ENCODE results near the gene CMTR1.

CMTR1 gene

GRCh38 chr6:37511910-37512399, 78.9 kb downstream of the CMTR1 start:
- peaks cover 54% of the 10 kb centered on the region for H3K27me3 Mint-ChIP-seq
- H3K27ac Mint-ChIP-seq: no peak overlapping the region
- H3K36me3 Mint-ChIP-seq (ENCODE audit: low read depth): no peaks in the 10 kb centered on the region
- intact Hi-C loops (cut with micrococcal nuclease): no loop called here
- H3K9me3 Mint-ChIP-seq: no peaks in the 10 kb centered on the region
- no peak overlapping the region for H3K4me3 Mint-ChIP-seq
- peaks cover 13% of the 10 kb centered on the region for H3K4me1 Mint-ChIP-seq (ENCODE audit: low read depth)

GRCh38 chr6:37512400-37513011, 79.5 kb downstream of the CMTR1 start:
- intact Hi-C loops (cut with micrococcal nuclease): no loop called here
- Mint-ChIP-seq H3K4me1 (ENCODE audit: low read depth) (peaks cover 19% of the 10 kb centered on the region), H3K9me3 (no peaks in the 10 kb centered on the region), H3K27ac (no peak overlapping the region), H3K36me3 (ENCODE audit: low read depth) (no peaks in the 10 kb centered on the region), H3K27me3 (peaks cover 59% of the 10 kb centered on the region), H3K4me3 (no peak overlapping the region)

DNA sequence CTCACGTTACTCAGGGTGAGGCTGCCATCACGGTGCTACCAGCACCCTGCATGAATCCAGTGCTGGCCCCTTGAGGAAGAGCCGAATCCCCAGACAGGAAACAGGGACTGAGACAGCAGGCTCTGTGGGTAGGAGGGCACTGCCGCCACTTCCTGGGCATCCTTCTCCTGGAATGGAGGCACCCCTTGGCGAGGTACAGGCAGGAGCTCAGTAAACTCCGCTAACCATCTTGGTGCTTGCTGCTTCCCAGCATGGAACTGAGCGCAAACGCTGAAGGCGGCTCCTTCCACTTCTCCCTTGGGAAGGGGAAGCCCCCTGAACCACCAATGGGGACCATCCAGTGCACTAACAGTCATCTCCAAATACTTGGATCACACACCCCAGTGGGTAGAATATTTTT, 80.1 kb downstream of the CMTR1 start:
- Mint-ChIP-seq H3K4me1 (ENCODE audit: low read depth) (peaks cover 21% of the 10 kb centered on the region), H3K9me3 (no peaks in the 10 kb centered on the region), H3K36me3 (ENCODE audit: low read depth) (no peaks in the 10 kb centered on the region), H3K4me3 (no peak overlapping the region), H3K27ac (no peak overlapping the region), H3K27me3 (peaks cover 62% of the 10 kb centered on the region)
- intact Hi-C loops (cut with micrococcal nuclease): no loop called here

DNA sequence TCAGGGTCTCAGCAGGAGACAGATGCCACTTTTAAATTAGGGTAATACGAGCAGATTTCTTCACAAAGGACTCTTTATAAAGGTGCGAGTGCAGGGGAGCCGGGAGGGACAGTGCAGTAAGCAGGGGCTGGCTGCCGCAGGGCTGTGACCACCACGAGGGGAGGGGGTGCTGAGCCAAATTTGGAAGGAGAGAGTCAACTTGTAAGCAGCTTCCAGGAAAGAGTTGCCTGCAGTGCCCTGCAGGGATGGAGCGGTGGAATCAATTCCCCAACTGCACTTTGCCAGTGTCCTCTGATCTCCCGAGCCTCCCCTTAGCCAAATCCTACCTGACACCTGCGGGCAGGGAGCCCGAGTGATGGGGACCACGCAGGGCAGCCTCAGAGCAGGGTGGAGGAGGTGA, 80.6 kb downstream of the CMTR1 start:
- H3K9me3 Mint-ChIP-seq: no peaks in the 10 kb centered on the region
- peaks cover 21% of the 10 kb centered on the region for H3K4me1 Mint-ChIP-seq (ENCODE audit: low read depth)
- H3K4me3 Mint-ChIP-seq: no peak overlapping the region
- intact Hi-C loops (cut with micrococcal nuclease): no loop called here
- peaks cover 64% of the 10 kb centered on the region for H3K27me3 Mint-ChIP-seq
- H3K27ac Mint-ChIP-seq: no peak overlapping the region
- no peaks in the 10 kb centered on the region for H3K36me3 Mint-ChIP-seq (ENCODE audit: low read depth)

DNA sequence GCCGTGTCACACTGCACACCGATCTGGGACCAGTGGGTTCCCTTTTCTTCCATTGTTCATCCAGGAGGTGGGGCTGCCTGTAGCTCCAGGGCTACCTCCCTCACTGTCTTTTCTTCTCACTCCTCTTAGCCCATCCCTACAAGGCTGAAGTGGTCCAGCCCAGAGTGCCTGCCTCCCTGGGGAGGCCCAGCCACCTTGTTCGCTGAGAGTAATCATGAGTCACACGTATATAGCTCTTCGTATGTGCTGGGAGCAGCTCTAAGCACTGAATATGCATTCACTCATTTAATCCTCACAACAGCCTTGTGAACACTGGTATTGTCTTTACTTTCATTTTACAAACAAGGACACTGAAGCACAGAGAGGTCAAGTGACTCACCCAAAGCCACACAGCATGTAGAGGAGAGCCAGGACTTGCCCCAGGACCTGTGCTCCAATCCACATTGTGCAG, 81.3 kb downstream of the CMTR1 start:
- H3K36me3 Mint-ChIP-seq (ENCODE audit: low read depth): no peaks in the 10 kb centered on the region
- no peak overlapping the region for H3K27ac Mint-ChIP-seq
- no peak overlapping the region for H3K4me3 Mint-ChIP-seq
- intact Hi-C loops (cut with micrococcal nuclease): no loop called here
- no peaks in the 10 kb centered on the region for H3K9me3 Mint-ChIP-seq
- H3K27me3 Mint-ChIP-seq: peaks cover 70% of the 10 kb centered on the region
- peaks cover 21% of the 10 kb centered on the region for H3K4me1 Mint-ChIP-seq (ENCODE audit: low read depth)

DNA sequence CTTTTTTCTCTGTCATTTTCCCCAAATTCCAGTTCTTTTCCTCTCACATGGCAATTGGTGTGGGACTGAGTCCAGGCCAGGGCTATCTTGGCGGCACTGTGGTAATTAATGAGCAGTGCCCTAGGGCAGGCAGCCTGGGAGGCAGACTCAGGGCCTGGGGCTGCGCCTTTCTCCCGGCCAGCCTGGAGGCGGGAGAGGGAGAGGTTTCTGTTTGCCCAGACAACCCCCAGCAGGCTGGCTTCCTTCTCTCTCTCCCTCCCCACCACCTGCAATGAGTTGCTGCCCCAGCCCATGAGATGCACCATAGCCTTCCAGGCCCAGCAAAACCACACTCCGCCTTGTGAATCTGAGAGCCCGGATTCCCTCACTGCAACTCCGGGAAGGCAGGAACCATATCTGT, 81.8 kb downstream of the CMTR1 start:
- H3K36me3 Mint-ChIP-seq (ENCODE audit: low read depth): no peaks in the 10 kb centered on the region
- intact Hi-C loops (cut with micrococcal nuclease): no loop called here
- peaks cover 21% of the 10 kb centered on the region for H3K4me1 Mint-ChIP-seq (ENCODE audit: low read depth)
- H3K27ac Mint-ChIP-seq: no peak overlapping the region
- H3K27me3 Mint-ChIP-seq: peaks cover 70% of the 10 kb centered on the region
- H3K9me3 Mint-ChIP-seq: no peaks in the 10 kb centered on the region
- H3K4me3 Mint-ChIP-seq: no peak overlapping the region

DNA sequence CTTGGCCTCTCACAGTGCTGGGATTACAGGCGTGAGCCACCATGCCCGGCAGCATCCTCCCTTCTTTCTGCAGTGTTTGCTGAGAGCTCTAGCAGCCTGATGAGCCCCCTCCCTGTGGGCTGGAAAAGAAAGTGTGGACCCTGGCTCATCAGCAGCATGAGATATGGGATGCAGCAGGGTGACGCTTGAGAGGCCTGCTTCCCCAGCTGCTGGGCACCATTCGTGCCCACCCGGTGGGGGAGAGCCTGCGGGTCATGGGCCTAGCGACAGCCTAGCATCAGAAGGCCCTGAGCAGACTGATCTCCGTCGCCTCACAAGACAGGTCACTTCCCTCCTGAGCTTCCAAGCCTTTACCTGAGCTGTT, 82.7 kb downstream of the CMTR1 start:
- H3K9me3 Mint-ChIP-seq: no peaks in the 10 kb centered on the region
- H3K36me3 Mint-ChIP-seq (ENCODE audit: low read depth): no peaks in the 10 kb centered on the region
- H3K4me1 Mint-ChIP-seq (ENCODE audit: low read depth): peaks cover 21% of the 10 kb centered on the region
- intact Hi-C loops (cut with micrococcal nuclease): no loop called here
- no peak overlapping the region for H3K4me3 Mint-ChIP-seq
- H3K27ac Mint-ChIP-seq: no peak overlapping the region
- H3K27me3 Mint-ChIP-seq: peaks cover 72% of the 10 kb centered on the region

- Mint-ChIP-seq H3K36me3 (ENCODE audit: low read depth) (no peaks in the 10 kb centered on the region), H3K4me3 (no peak overlapping the region), H3K4me1 (ENCODE audit: low read depth) (peaks cover 21% of the 10 kb centered on the region), H3K9me3 (no peaks in the 10 kb centered on the region), H3K27me3 (peaks cover 74% of the 10 kb centered on the region), H3K27ac (no peak overlapping the region)
- intact Hi-C loops (cut with micrococcal nuclease): no loop called here
Measured at GRCh38 chr6:37516076-37516919, 83.3 kb downstream of the CMTR1 start.

DNA sequence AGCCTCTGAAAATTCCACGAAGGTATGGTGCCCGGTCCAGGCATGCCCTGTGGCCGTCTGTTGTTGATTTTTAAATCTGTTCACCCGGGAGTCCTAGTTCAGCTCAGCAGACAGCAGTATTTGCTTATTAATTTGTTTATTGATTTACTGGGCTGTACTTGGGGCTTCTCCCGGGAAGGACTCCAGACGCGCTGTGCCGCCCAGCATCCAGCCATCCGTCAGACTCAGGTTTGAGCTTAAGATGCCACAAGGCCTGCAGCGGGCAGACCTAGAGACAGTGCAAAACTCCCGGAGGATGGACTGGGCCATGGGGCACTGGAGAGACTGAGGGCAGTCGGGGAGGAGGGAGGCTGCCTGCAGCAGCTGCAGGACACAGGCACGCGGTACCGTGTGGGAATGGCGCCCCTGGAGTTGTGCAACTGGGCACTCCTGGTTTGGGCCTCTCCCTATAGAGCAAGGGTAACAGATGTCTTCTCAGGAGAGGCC, 83.9 kb downstream of the CMTR1 start:
- peaks cover 21% of the 10 kb centered on the region for H3K4me1 Mint-ChIP-seq (ENCODE audit: low read depth)
- no peaks in the 10 kb centered on the region for H3K36me3 Mint-ChIP-seq (ENCODE audit: low read depth)
- no peak overlapping the region for H3K4me3 Mint-ChIP-seq
- intact Hi-C loops (cut with micrococcal nuclease): no loop called here
- no peak overlapping the region for H3K27ac Mint-ChIP-seq
- H3K9me3 Mint-ChIP-seq: no peaks in the 10 kb centered on the region
- peaks cover 74% of the 10 kb centered on the region for H3K27me3 Mint-ChIP-seq

- H3K4me3 Mint-ChIP-seq: no peak overlapping the region
- peaks cover 21% of the 10 kb centered on the region for H3K4me1 Mint-ChIP-seq (ENCODE audit: low read depth)
- intact Hi-C loops (cut with micrococcal nuclease): no loop called here
- H3K9me3 Mint-ChIP-seq: no peaks in the 10 kb centered on the region
- H3K36me3 Mint-ChIP-seq (ENCODE audit: low read depth): no peaks in the 10 kb centered on the region
- no peak overlapping the region for H3K27ac Mint-ChIP-seq
- peaks cover 76% of the 10 kb centered on the region for H3K27me3 Mint-ChIP-seq
Measured at GRCh38 chr6:37517411-37517812, 84.4 kb downstream of the CMTR1 start.

DNA sequence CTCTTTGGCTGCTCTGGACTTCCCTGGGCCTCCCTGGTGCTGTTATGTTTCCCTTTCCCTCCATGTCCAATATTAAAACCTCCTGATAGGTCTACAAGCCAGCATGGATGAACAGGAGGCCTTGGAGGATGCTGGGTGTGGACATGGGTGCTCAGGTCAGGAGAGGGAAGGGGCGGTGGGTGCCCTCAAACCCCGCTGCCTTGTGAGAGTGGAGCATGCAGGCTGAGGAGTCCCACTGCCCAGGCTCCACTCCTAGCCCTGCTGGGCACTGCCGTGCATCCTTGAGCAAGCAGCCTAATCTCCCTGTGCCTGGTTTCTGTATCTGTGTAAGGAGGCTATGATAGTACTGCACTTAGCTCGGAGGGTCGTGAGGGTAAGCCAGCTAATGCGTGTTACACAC, 85.1 kb downstream of the CMTR1 start:
- H3K4me3 Mint-ChIP-seq: no peak overlapping the region
- H3K27ac Mint-ChIP-seq: no peak overlapping the region
- H3K9me3 Mint-ChIP-seq: no peaks in the 10 kb centered on the region
- H3K36me3 Mint-ChIP-seq (ENCODE audit: low read depth): no peaks in the 10 kb centered on the region
- H3K4me1 Mint-ChIP-seq (ENCODE audit: low read depth): peaks cover 21% of the 10 kb centered on the region
- intact Hi-C loops (cut with micrococcal nuclease): no loop called here
- peaks cover 72% of the 10 kb centered on the region for H3K27me3 Mint-ChIP-seq

DNA sequence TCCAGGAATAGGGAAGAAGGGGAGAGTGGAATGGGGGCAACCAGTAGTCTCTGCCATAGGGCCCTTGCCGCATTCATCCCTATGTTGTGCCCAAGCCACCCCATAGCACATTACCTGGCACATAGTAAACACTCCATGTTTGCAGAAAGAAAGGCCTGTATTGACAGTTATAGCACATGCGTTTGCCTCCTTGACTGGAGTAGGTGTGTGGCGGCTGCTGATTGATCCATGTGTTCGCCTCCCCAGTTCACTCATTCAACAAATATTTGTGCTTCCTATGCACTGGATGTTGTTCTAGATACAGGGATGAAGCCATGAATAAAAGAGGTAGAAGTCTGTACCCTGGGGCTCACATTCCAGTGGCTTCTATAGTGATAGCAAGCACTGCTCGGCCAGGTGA, 86.4 kb downstream of the CMTR1 start:
- Mint-ChIP-seq H3K27me3 (peaks cover 66% of the 10 kb centered on the region), H3K27ac (no peak overlapping the region), H3K36me3 (ENCODE audit: low read depth) (no peaks in the 10 kb centered on the region), H3K4me3 (no peak overlapping the region), H3K9me3 (no peaks in the 10 kb centered on the region), H3K4me1 (ENCODE audit: low read depth) (peaks cover 21% of the 10 kb centered on the region)
- intact Hi-C loops (cut with micrococcal nuclease): no loop called here

DNA sequence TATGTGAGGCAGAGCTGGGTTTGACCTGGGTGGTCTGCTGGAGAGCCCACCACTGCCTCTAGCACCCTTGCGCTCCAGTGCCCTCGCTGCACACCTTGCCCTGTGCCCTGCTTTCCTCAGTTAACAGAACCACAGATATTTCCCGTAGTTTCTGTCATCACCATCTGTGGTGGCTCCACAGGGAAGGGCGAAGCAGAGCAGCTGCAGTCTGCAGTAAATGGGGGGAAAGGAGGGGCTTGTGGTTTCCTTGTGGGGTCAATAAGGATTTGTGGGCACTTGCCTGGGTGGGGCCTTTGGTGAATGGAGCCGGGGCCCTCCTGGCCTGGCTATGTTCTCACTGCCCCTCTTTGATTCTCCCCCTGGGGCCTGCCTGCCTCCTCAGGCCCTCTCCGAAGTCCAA, 87.9 kb downstream of the CMTR1 start:
- H3K27ac Mint-ChIP-seq: no peak overlapping the region
- no peaks in the 10 kb centered on the region for H3K36me3 Mint-ChIP-seq (ENCODE audit: low read depth)
- intact Hi-C loops (cut with micrococcal nuclease): no loop called here
- no peak overlapping the region for H3K4me3 Mint-ChIP-seq
- peaks cover 66% of the 10 kb centered on the region for H3K27me3 Mint-ChIP-seq
- H3K4me1 Mint-ChIP-seq (ENCODE audit: low read depth): peaks cover 18% of the 10 kb centered on the region
- H3K9me3 Mint-ChIP-seq: no peaks in the 10 kb centered on the region

DNA sequence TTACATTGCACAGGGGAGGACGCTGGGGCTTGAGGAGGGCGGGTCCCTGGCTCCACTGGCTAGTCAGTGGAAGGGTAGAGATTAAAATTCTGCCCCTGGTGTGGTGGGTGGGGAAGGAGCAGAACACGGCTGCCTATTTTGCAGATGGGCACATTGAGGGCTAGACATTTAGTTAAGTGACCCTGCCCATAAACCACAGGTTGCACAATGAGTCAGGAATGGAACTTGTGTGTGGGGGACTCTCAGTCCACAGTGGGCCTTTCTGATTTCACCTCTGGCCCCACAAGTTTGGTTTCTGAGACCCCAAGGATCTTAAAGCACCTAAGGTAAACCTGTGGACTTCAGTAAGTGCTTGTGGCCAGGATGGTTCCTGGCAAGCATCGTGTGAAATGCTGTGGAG, 88.7 kb downstream of the CMTR1 start:
- intact Hi-C loops (cut with micrococcal nuclease): no loop called here
- Mint-ChIP-seq H3K36me3 (ENCODE audit: low read depth) (no peaks in the 10 kb centered on the region), H3K27me3 (peaks cover 60% of the 10 kb centered on the region), H3K4me3 (no peak overlapping the region), H3K27ac (no peak overlapping the region), H3K4me1 (ENCODE audit: low read depth) (peaks cover 11% of the 10 kb centered on the region), H3K9me3 (no peaks in the 10 kb centered on the region)

Data from dendritic cell treated with granulocyte-macrophage colony-stimulating factor and Interleukin-4, amounts not matched to agents 40 ng/mL and 50 ng/mL, for 4 days (primary cell).